OCI-LY1 (cell line): Measurements from ENCODE around the gene A1BG.

Source experiments
- EZH2 ChIP-seq: fragments of 200-600 bp; sonication (generic), shearing (Covaris generic); IDR thresholded peaks from 2 replicates; pipeline ENCODE4 v1.8.0; 2017; ENCODE audit warnings: borderline replicate concordance, mixed run types, mild to moderate bottlenecking, antibody characterized with exemption, low read length, moderate library complexity, mixed read lengths
- TF ChIP-seq, protein P1 (sequence below): fragments of 200-600 bp; sonication (generic), shearing (Covaris generic); IDR thresholded peaks from 2 replicates; pipeline ENCODE4 v1.5.1; 2017; ENCODE audit warnings: mild to moderate bottlenecking, antibody characterized with exemption, low read length, moderate library complexity, mixed read lengths

DNA sequence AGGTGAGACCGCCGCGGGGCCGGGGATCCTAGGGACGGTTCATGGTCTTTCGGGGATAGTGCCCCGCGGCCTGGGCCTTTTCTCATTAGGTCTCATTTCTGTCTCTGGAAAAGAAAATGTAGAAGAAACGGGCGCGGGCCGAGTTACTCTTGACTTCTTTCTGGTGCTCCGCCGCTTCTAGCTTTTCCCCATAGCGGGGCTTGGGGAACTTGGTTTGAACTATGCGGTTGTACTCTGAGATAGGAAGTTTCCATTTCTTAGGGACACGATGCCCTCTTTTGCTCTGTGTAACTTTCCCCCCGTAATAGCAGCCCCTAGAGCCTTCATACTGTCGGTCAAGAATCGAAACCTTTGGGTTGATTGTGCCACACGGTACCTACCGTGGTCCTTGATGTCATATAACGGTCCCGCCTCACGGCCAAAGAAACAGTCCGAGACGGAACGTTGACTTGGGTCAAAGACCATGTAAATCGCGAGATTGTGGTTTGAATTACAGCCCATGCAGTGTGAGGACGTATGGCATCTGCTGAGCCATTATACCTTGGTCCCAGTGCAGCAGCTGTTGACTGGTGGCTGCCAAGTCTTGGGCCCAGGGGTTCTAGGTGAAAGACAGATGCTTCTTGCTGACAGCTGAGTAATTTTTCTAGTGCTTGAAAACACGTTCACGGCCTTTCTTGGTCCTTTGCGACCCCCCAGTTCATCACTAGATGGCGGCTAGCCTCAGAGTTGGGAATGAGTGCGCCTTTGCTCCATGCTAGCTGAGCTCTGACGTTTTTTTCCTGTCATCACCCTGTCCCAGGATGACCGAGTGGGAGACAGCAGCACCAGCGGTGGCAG lies 34.3 kb upstream of the A1BG start:
- TF ChIP-seq, protein P1, sequence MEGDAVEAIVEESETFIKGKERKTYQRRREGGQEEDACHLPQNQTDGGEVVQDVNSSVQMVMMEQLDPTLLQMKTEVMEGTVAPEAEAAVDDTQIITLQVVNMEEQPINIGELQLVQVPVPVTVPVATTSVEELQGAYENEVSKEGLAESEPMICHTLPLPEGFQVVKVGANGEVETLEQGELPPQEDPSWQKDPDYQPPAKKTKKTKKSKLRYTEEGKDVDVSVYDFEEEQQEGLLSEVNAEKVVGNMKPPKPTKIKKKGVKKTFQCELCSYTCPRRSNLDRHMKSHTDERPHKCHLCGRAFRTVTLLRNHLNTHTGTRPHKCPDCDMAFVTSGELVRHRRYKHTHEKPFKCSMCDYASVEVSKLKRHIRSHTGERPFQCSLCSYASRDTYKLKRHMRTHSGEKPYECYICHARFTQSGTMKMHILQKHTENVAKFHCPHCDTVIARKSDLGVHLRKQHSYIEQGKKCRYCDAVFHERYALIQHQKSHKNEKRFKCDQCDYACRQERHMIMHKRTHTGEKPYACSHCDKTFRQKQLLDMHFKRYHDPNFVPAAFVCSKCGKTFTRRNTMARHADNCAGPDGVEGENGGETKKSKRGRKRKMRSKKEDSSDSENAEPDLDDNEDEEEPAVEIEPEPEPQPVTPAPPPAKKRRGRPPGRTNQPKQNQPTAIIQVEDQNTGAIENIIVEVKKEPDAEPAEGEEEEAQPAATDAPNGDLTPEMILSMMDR, result peak; percentile 37; the same call in 1 of the 2 replicates
- TF ChIP-seq EZH2, result no peak
